Measurements from ENCODE around the gene NUP133. TPM values are rescaled to one million over a fixed set of nuclear protein-coding genes. Genes with fewer than 3 reads are reported as not detected.

Gene NUP133
- total RNA-seq, 4 donors from 2014 or later = 18.4 to 30.8 (median 23.7) TPM

- TF ChIP-seq POLR2A (IDR thresholded peaks at IDR 0.05) = no peak
- peak; percentile 53 to 70 (median 64) for TF ChIP-seq CTCF (IDR thresholded peaks at IDR 0.05 in 4 of 5, conservative IDR thresholded peaks at IDR 0.05 in 1 of 5)
- H3K27me3 ChIP-seq = no peaks in the 10 kb centered on the region
- ATAC-seq = peak; percentile 66 to 72
- H3K4me3 ChIP-seq = no peak overlapping the region
- in situ Hi-C loops (cut with MboI; ENCODE audit: low sequenced_read_pairs in 4 of 4) (no loop called here), intact Hi-C loops (cut with DNase I; ENCODE audit: low total_unique reads) (loop anchor here (1.0 kb wide), 1 partner anchor 83 kb away; no protein-coding TSS in a partner anchor)
- no peaks in the 10 kb centered on the region for H3K4me1 ChIP-seq
- H3K36me3 ChIP-seq = peaks cover 0 to 53% of the 10 kb centered on the region in 2 donors
- no peaks in the 10 kb centered on the region for H3K9me3 ChIP-seq
- H3K27ac ChIP-seq = no peak overlapping the region
- DNase-seq = no peak
Observed at GRCh38 chr1:229452956-229453801, 55.0 kb downstream of the NUP133 start.

- intact Hi-C loops (cut with DNase I; ENCODE audit: low total_unique reads) (no loop called here), in situ Hi-C loops (cut with MboI; ENCODE audit: low sequenced_read_pairs in 4 of 4) (no loop called here)
- no peaks in the 10 kb centered on the region for H3K4me1 ChIP-seq
- H3K27me3 ChIP-seq = no peaks in the 10 kb centered on the region
- H3K36me3 ChIP-seq = peaks cover 0 to 60% of the 10 kb centered on the region in 2 donors
- DNase-seq (no peak), ATAC-seq (no peak)
- H3K4me3 ChIP-seq = no peak overlapping the region
- no peak overlapping the region for H3K27ac ChIP-seq
- H3K9me3 ChIP-seq = no peaks in the 10 kb centered on the region
- no peak for TF ChIP-seq POLR2A (IDR thresholded peaks at IDR 0.05)
- no peak for TF ChIP-seq CTCF (IDR thresholded peaks at IDR 0.05 in 4 of 5, conservative IDR thresholded peaks at IDR 0.05 in 1 of 5)
Observed at GRCh38 chr1:229448845-229449244, 59.3 kb downstream of the NUP133 start.

GRCh38 chr1:229448354-229448753, 59.8 kb downstream of the NUP133 start:
- H3K4me1 ChIP-seq = no peaks in the 10 kb centered on the region
- no peaks in the 10 kb centered on the region for H3K27me3 ChIP-seq
- no peak overlapping the region for H3K27ac ChIP-seq
- in situ Hi-C loops (cut with MboI; ENCODE audit: low sequenced_read_pairs in 4 of 4) (no loop called here), intact Hi-C loops (cut with DNase I; ENCODE audit: low total_unique reads) (no loop called here)
- DNase-seq (no peak), ATAC-seq (no peak)
- H3K36me3 ChIP-seq = peaks cover 0 to 63% of the 10 kb centered on the region in 2 donors
- no peak for TF ChIP-seq CTCF (IDR thresholded peaks at IDR 0.05 in 4 of 5, conservative IDR thresholded peaks at IDR 0.05 in 1 of 5)
- TF ChIP-seq POLR2A (IDR thresholded peaks at IDR 0.05) = no peak
- no peak overlapping the region for H3K4me3 ChIP-seq
- H3K9me3 ChIP-seq = no peaks in the 10 kb centered on the region

- no peak overlapping the region for H3K27ac ChIP-seq
- H3K27me3 ChIP-seq = no peaks in the 10 kb centered on the region
- TF ChIP-seq POLR2A (IDR thresholded peaks at IDR 0.05) = no peak
- TF ChIP-seq CTCF (IDR thresholded peaks at IDR 0.05 in 4 of 5, conservative IDR thresholded peaks at IDR 0.05 in 1 of 5) = no peak
- no peaks in the 10 kb centered on the region for H3K9me3 ChIP-seq
- H3K4me1 ChIP-seq = no peaks in the 10 kb centered on the region
- in situ Hi-C loops (cut with MboI; ENCODE audit: low sequenced_read_pairs in 4 of 4) = no loop called here
- peaks cover 0 to 64% of the 10 kb centered on the region in 2 donors for H3K36me3 ChIP-seq
- no peak overlapping the region for H3K4me3 ChIP-seq
- intact Hi-C loops (cut with DNase I; ENCODE audit: low total_unique reads) = no loop called here
- ATAC-seq (no peak), DNase-seq (no peak)
Observed at GRCh38 chr1:229447809-229448252, 60.3 kb downstream of the NUP133 start.

All from gastrocnemius medialis (tissue), 4 donors.